Activated CD4-positive, alpha-beta T cell treated with anti-CD3 and anti-CD28 coated beads, Interleukin-10, Interleukin-2, amounts not matched to agents 100 ng/mL and 50 ng/mL, durations not matched to agents 16 hours and 8 hours (primary cell): ENCODE measurements around the gene HEXIM1.
"Not testable (repeated sequence)": the region's sequence is repeated elsewhere in the genome, so short reads cannot be mapped to it uniquely, and the experiment has no call there.

ENCODE experiments used
- DNase-seq: peaks from one replicate; pipeline ENCODE4 v3.0.0-alpha.2; 2020

Gene HEXIM1

GRCh38 chr17:45114117-45114932, 34.0 kb upstream of the HEXIM1 start:
- no peak for DNase-seq

GRCh38 chr17:45115015-45115625, 33.2 kb upstream of the HEXIM1 start:
- no peak for DNase-seq

- DNase-seq: no peak
Measured at GRCh38 chr17:45115871-45116270, 32.4 kb upstream of the HEXIM1 start.

GRCh38 chr17:45116434-45117016, 31.8 kb upstream of the HEXIM1 start:
- no peak for DNase-seq

- DNase-seq: no peak
Measured at GRCh38 chr17:45117334-45117733, 30.9 kb upstream of the HEXIM1 start.

GRCh38 chr17:45117848-45118646, 30.2 kb upstream of the HEXIM1 start:
- no peak for DNase-seq

GRCh38 chr17:45118691-45119090, 29.6 kb upstream of the HEXIM1 start:
- DNase-seq: no peak

- DNase-seq: no peak
Measured at GRCh38 chr17:45119964-45120363, 28.3 kb upstream of the HEXIM1 start.

GRCh38 chr17:45120558-45120957, 27.7 kb upstream of the HEXIM1 start:
- DNase-seq: no peak

GRCh38 chr17:45121055-45121454, 27.2 kb upstream of the HEXIM1 start:
- no peak for DNase-seq

- no peak for DNase-seq
Measured at GRCh38 chr17:45123076-45123770, 25.1 kb upstream of the HEXIM1 start.

- peak; percentile 57 for DNase-seq
Measured at GRCh38 chr17:45123930-45124796, 24.1 kb upstream of the HEXIM1 start.

GRCh38 chr17:45124797-45125122, 23.5 kb upstream of the HEXIM1 start:
- not testable (repeated sequence) for DNase-seq

GRCh38 chr17:45125509-45125908, 22.8 kb upstream of the HEXIM1 start:
- no peak for DNase-seq

GRCh38 chr17:45127207-45127547, 21.1 kb upstream of the HEXIM1 start:
- no peak for DNase-seq

GRCh38 chr17:45127548-45128300, 20.6 kb upstream of the HEXIM1 start:
- no peak for DNase-seq

GRCh38 chr17:45128331-45128730, 19.9 kb upstream of the HEXIM1 start:
- no peak for DNase-seq

- DNase-seq: no peak
Measured at GRCh38 chr17:45128989-45129388, 19.3 kb upstream of the HEXIM1 start.

GRCh38 chr17:45129426-45129939, 18.8 kb upstream of the HEXIM1 start:
- DNase-seq: no peak

- no peak for DNase-seq
Measured at GRCh38 chr17:45129940-45130680, 18.2 kb upstream of the HEXIM1 start.
